Measurements from ENCODE around the gene DSN1. TPM values are rescaled to one million over a fixed set of nuclear protein-coding genes. Genes with fewer than 3 reads are reported as not detected.

DSN1 gene
- total RNA-seq, 1 experiment from 2014 or later, result 40.8 TPM

DNA sequence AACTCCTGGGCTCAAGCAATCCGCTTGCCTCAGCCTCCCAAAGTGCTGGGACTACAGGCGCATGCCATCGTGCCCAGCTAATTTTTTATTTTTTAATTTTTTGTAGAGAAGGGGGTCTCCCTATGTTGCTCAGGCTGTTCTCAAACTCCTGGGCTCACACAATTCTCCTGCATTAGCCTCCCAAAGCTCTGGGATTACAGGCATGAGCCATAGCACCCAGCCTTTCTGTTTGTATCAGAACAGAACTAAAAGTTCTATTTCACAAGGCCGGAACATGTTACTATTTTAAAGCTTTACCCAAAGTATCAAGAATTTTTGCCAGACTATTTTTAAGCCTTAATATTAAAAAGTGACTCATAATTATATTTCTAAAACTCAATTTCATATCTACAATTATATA, 70.0 kb downstream of the DSN1 start:
- Histone ChIP-seq H3K36me3 (ENCODE audit: insufficient read depth, low read length, poor library complexity, severe bottlenecking) (no peaks in the 10 kb centered on the region), H3K4me1 (ENCODE audit: insufficient read depth, low read length, poor library complexity, severe bottlenecking) (no peaks in the 10 kb centered on the region), H3K27ac (ENCODE audit: low read depth, low read length, poor library complexity, severe bottlenecking) (no peak overlapping the region), H3K4me3 (ENCODE audit: low read depth, low read length, poor library complexity, severe bottlenecking) (no peak overlapping the region), H3K9me3 (ENCODE audit: low read depth, low read length, poor library complexity, severe bottlenecking) (no peaks in the 10 kb centered on the region), H3K27me3 (replicated peaks; ENCODE audit: insufficient read depth, low read depth, low read length, poor library complexity) (no peaks in the 10 kb centered on the region)
- ChIA-PET POLR2A (ENCODE audit: low non-redundant PET) (no interaction called here), CTCF (no interaction called here)
- no TSS peak for BruUV-seq (replicated peaks)
- TF ChIP-seq EZH2 (IDR thresholded peaks at IDR 0.05; ENCODE audit: borderline replicate concordance, low read depth, low read length, poor library complexity, severe bottlenecking), result no peak
- TF ChIP-seq, protein P1, sequence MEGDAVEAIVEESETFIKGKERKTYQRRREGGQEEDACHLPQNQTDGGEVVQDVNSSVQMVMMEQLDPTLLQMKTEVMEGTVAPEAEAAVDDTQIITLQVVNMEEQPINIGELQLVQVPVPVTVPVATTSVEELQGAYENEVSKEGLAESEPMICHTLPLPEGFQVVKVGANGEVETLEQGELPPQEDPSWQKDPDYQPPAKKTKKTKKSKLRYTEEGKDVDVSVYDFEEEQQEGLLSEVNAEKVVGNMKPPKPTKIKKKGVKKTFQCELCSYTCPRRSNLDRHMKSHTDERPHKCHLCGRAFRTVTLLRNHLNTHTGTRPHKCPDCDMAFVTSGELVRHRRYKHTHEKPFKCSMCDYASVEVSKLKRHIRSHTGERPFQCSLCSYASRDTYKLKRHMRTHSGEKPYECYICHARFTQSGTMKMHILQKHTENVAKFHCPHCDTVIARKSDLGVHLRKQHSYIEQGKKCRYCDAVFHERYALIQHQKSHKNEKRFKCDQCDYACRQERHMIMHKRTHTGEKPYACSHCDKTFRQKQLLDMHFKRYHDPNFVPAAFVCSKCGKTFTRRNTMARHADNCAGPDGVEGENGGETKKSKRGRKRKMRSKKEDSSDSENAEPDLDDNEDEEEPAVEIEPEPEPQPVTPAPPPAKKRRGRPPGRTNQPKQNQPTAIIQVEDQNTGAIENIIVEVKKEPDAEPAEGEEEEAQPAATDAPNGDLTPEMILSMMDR (conservative IDR thresholded peaks at IDR 0.05; ENCODE audit: low read depth, low read length), result no peak
- intact Hi-C loops (cut with micrococcal nuclease; ENCODE audit: unreplicated experiment), result no loop called here
- no peak for DNase-seq (ENCODE audit: low spot score)

Other genes starting within 250 kb of the DSN1 start
- gene MYL9, start 232.2 kb downstream of the DSN1 start, total RNA-seq (2021), result 0.11 TPM in 1 of 2 replicates, not detected in the other
- gene TGIF2, start 200.2 kb downstream of the DSN1 start, total RNA-seq (2021), result 54.9 and 59.0 TPM in 2 replicates
- gene RAB5IF, start 168.0 kb downstream of the DSN1 start, total RNA-seq (2021), result 124 and 150 TPM in 2 replicates
- gene SLA2, start 127.6 kb downstream of the DSN1 start, total RNA-seq (2021), result 0.13 TPM in 1 of 2 replicates, not detected in the other
- gene NDRG3, start 27.7 kb downstream of the DSN1 start, total RNA-seq (2021), result 17.6 and 23.2 TPM in 2 replicates
- gene TLDC2, start 102.4 kb upstream of the DSN1 start, total RNA-seq (2021), result not detected in 2 replicates
- gene SAMHD1, start 177.9 kb upstream of the DSN1 start, total RNA-seq (2021), result 10.0 and 10.9 TPM in 2 replicates

Measured in A673 (cell line).